K562 (cell line): ENCODE data around the gene TMEM107. TPM values are rescaled to one million over a fixed set of nuclear protein-coding genes. Genes with fewer than 3 reads are reported as not detected.

Source experiments
- GABPB2 ChIP-seq: fragments of 250-450 bp; sonication (Bioruptor Pico); conservative IDR thresholded peaks from 2 replicates; pipeline ENCODE4 v1.5.1; 2021; ENCODE audit warnings: mild to moderate bottlenecking
- JUND ChIP-seq, 2 experiments: IDR thresholded peaks; 2 replicates in 1 of 2; 3 replicates in 1 of 2; pipeline ENCODE4 v1.6.1; 2011; ENCODE audit warnings: borderline replicate concordance in 2 of 2, low read depth in 2 of 2, low read length in 2 of 2, improper control_type of control experiment in 1 of 2, missing biosample characterization in 1 of 2, missing genetic modification characterization in 1 of 2, missing genetic modification reagents in 1 of 2
- NFE2L1 ChIP-seq: fragments of 450-650 bp; IDR thresholded peaks from 2 replicates; pipeline ENCODE4 v1.6.1; 2016; ENCODE audit warnings: missing genetic modification characterization, low read depth, mild to moderate bottlenecking, missing compliant biosample characterization, moderate library complexity, borderline replicate concordance
- PML ChIP-seq: IDR thresholded peaks from 2 replicates; pipeline ENCODE4 v1.6.1; 2012; ENCODE audit warnings: low read length, inconsistent platforms
- ZNF75A ChIP-seq: fragments of 450-650 bp; formaldehyde crosslinking; IDR thresholded peaks from 2 replicates; pipeline ENCODE4 v1.4.0; 2020; ENCODE audit warnings: mild to moderate bottlenecking
- polyA plus RNA-seq, 8 experiments: library from polyadenylated mRNA; depleted of rRNA in 4 of 8; stranded (reverse) in 5 of 8; unstranded in 3 of 8; fragments of >200 nt; fragmentation: Nextera tagmentation in 2 of 8; fragmentation: Illumina TruSeq in 1 of 8; extraction: Ambion mirVana in 2 of 8; extraction: Trizol in 1 of 8; gene quantifications; 2 replicates each; pipeline versions ENCODE4 v1.2.1 to v1.2.3, GENCODE V29; 2011 to 2014; ENCODE audit warnings: inconsistent platforms in 1 of 8, missing spikeins in 1 of 8
- total RNA-seq, 7 experiments: library from RNA; depleted of rRNA in 6 of 7; stranded (reverse); fragments of >200 nt in 6 of 7; fragmentation: Illumina TruSeq in 2 of 7; extraction: Trizol in 2 of 7; gene quantifications; 2 replicates each; pipeline versions ENCODE4 v1.2.1 to v1.2.3, GENCODE V29; 2011 to 2021; ENCODE audit warnings: low replicate concordance in 1 of 7
- TF ChIP-seq, protein P1 (sequence below): fragments of 450-650 bp; IDR thresholded peaks from 2 replicates; pipeline ENCODE4 v1.6.1; 2017; ENCODE audit warnings: antibody characterized with exemption, mild to moderate bottlenecking
- TF ChIP-seq, protein P2 (sequence below), 2 experiments: IDR thresholded peaks; 2 replicates each; pipeline ENCODE4 v1.6.1; 2012; ENCODE audit warnings: improper control_type of control experiment in 2 of 2, low read depth in 2 of 2, low read length in 2 of 2, borderline replicate concordance in 1 of 2
- TF ChIP-seq, protein P3 (sequence below): sonication (generic); IDR thresholded peaks from 2 replicates; pipeline ENCODE4 v1.6.1; 2016

Gene TMEM107
- total and polyA plus RNA-seq, 9 of the 15 experiments (the other 6 are each of a cell fraction or from before 2014, with no cell fraction given): 7.1 to 26.2 (median 16.9) TPM

DNA sequence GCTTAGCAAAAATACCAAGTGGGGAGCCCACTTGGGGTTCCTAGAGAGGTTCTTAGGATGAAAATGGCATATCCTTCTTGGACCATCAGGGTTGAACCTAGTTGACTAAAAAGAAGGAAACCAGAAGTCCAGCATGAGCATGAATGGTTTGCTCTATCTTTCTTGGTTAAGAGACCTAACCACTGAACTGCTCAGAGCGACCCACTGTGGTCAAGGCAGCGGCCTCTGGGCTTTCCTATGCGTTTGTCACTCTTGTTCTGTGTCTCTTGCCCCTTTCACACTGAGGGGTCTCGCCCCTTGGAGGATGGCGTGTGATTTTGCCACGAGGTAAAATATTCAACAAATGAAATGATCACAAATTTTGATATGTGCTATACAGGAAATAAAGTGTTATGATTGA, 14.3 kb upstream of the TMEM107 start (continued):
- TF ChIP-seq, protein P1, sequence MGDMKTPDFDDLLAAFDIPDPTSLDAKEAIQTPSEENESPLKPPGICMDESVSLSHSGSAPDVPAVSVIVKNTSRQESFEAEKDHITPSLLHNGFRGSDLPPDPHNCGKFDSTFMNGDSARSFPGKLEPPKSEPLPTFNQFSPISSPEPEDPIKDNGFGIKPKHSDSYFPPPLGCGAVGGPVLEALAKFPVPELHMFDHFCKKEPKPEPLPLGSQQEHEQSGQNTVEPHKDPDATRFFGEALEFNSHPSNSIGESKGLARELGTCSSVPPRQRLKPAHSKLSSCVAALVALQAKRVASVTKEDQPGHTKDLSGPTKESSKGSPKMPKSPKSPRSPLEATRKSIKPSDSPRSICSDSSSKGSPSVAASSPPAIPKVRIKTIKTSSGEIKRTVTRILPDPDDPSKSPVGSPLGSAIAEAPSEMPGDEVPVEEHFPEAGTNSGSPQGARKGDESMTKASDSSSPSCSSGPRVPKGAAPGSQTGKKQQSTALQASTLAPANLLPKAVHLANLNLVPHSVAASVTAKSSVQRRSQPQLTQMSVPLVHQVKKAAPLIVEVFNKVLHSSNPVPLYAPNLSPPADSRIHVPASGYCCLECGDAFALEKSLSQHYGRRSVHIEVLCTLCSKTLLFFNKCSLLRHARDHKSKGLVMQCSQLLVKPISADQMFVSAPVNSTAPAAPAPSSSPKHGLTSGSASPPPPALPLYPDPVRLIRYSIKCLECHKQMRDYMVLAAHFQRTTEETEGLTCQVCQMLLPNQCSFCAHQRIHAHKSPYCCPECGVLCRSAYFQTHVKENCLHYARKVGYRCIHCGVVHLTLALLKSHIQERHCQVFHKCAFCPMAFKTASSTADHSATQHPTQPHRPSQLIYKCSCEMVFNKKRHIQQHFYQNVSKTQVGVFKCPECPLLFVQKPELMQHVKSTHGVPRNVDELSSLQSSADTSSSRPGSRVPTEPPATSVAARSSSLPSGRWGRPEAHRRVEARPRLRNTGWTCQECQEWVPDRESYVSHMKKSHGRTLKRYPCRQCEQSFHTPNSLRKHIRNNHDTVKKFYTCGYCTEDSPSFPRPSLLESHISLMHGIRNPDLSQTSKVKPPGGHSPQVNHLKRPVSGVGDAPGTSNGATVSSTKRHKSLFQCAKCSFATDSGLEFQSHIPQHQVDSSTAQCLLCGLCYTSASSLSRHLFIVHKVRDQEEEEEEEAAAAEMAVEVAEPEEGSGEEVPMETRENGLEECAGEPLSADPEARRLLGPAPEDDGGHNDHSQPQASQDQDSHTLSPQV: 0 out of 2 replicates have a peak, but pooled peaks have one; percentile 54
- no peak for TF ChIP-seq GABPB2 (CRISPR knock-in tag)
- TF ChIP-seq NFE2L1 (tag): no peak
- TF ChIP-seq, protein P2, sequence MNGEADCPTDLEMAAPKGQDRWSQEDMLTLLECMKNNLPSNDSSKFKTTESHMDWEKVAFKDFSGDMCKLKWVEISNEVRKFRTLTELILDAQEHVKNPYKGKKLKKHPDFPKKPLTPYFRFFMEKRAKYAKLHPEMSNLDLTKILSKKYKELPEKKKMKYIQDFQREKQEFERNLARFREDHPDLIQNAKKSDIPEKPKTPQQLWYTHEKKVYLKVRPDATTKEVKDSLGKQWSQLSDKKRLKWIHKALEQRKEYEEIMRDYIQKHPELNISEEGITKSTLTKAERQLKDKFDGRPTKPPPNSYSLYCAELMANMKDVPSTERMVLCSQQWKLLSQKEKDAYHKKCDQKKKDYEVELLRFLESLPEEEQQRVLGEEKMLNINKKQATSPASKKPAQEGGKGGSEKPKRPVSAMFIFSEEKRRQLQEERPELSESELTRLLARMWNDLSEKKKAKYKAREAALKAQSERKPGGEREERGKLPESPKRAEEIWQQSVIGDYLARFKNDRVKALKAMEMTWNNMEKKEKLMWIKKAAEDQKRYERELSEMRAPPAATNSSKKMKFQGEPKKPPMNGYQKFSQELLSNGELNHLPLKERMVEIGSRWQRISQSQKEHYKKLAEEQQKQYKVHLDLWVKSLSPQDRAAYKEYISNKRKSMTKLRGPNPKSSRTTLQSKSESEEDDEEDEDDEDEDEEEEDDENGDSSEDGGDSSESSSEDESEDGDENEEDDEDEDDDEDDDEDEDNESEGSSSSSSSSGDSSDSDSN (IDR thresholded peaks at IDR 0.05; ENCODE audit: borderline replicate concordance in 1 of 2, low read depth in 2 of 2, low read length in 2 of 2): 0 out of 4 replicates have a peak, but pooled peaks of 1 of the 2 experiments have one; percentile 25
- TF ChIP-seq ZNF75A (CRISPR knock-in tag): no peak
- TF ChIP-seq JUND (IDR thresholded peaks at IDR 0.05; ENCODE audit: borderline replicate concordance, low read depth, low read length): 0 out of 2 replicates have a peak, but pooled peaks have one; percentile 1
- TF ChIP-seq JUND (tag; IDR thresholded peaks at IDR 0.05; ENCODE audit: borderline replicate concordance, low read depth, low read length): no peak
- no peak for TF ChIP-seq PML
- TF ChIP-seq, protein P3, sequence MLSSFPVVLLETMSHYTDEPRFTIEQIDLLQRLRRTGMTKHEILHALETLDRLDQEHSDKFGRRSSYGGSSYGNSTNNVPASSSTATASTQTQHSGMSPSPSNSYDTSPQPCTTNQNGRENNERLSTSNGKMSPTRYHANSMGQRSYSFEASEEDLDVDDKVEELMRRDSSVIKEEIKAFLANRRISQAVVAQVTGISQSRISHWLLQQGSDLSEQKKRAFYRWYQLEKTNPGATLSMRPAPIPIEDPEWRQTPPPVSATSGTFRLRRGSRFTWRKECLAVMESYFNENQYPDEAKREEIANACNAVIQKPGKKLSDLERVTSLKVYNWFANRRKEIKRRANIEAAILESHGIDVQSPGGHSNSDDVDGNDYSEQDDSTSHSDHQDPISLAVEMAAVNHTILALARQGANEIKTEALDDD: 0 out of 2 replicates have a peak, but pooled peaks have one; percentile 37
